ENCODE measurements around the gene TBXT.

The TBXT gene

DNA sequence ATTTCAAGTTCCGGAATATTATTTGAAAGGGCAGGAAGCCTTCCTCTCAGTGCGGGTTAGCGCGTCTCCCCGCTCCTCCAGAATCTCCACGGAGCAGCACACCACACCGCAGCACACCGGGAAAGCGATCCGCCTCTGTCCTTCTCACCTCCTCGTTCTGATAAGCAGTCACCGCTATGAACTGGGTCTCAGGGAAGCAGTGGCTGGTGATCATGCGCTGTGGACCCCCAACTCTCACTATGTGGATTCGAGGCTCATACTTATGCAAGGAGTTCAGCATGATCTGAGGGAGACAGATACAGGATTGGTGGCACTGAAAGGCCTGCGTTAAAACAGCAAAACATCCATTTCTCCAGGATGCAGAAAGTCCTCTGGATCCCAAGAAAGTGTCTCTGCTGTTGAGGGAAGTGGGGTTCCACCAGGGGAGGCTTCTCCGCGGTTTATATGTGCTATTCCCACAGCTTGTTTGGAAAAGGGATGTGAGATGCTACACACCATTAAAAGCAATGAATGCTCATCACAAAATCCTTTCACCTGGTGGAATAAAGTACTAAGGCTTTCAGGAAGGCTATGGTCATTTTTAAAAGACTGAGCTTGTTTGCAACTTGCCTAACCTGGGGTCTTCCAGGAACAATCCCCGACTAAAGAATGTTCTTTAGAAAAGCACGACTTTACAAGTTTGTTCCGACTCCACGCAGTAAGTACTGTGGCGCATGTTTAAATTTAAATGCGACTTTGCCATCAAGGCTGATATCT lies 1.9 kb downstream of the TBXT start:
- in situ Hi-C loops (cut with HindIII; ENCODE audit: low sequenced_read_pairs) = no loop called here
- DNase-seq (ENCODE audit: low read depth) = no peak
- TF ChIP-seq, protein P1, sequence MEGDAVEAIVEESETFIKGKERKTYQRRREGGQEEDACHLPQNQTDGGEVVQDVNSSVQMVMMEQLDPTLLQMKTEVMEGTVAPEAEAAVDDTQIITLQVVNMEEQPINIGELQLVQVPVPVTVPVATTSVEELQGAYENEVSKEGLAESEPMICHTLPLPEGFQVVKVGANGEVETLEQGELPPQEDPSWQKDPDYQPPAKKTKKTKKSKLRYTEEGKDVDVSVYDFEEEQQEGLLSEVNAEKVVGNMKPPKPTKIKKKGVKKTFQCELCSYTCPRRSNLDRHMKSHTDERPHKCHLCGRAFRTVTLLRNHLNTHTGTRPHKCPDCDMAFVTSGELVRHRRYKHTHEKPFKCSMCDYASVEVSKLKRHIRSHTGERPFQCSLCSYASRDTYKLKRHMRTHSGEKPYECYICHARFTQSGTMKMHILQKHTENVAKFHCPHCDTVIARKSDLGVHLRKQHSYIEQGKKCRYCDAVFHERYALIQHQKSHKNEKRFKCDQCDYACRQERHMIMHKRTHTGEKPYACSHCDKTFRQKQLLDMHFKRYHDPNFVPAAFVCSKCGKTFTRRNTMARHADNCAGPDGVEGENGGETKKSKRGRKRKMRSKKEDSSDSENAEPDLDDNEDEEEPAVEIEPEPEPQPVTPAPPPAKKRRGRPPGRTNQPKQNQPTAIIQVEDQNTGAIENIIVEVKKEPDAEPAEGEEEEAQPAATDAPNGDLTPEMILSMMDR (IDR thresholded peaks at IDR 0.05; ENCODE audit: low read depth, low read length, missing control alignments) = no peak
- H3K4me3 ChIP-seq (ENCODE audit: low read depth, low read length) = no peak overlapping the region

DNA sequence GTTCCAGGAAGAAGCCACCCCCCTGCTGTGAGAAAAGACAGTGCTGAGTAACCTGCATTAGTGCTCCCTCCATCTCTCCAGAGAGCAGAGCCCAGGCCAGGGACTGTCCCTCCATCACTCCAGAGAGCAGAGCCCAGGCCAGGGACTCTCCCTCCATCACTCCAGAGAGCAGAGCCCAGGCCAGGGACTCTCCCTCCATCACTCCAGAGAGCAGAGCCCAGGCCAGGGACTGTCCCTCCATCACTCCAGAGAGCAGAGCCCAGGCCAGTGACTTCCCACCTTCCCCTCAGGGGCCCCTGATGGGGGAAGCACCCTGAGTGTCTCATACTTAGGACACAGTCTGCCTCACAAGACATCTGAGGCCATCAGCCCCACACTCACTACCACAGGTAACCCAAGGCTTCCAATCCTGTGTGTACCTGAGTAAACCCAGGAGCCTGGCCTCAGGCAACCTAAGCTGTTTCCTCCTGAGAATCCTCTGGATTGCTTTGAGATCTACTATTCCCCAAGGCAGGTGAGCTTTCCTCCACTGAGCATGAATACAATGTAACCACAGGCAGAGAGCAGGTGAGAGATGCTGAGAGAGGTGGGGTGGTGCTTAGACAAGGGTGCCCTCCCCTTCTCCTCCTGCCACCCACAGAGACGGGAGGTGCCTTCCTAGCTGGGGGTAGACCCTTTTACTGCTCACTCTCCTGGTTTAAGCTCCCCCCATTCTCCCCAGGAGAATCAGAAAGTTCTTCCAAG lies 4.9 kb downstream of the TBXT start:
- DNase-seq (ENCODE audit: low read depth) = no peak

DNA sequence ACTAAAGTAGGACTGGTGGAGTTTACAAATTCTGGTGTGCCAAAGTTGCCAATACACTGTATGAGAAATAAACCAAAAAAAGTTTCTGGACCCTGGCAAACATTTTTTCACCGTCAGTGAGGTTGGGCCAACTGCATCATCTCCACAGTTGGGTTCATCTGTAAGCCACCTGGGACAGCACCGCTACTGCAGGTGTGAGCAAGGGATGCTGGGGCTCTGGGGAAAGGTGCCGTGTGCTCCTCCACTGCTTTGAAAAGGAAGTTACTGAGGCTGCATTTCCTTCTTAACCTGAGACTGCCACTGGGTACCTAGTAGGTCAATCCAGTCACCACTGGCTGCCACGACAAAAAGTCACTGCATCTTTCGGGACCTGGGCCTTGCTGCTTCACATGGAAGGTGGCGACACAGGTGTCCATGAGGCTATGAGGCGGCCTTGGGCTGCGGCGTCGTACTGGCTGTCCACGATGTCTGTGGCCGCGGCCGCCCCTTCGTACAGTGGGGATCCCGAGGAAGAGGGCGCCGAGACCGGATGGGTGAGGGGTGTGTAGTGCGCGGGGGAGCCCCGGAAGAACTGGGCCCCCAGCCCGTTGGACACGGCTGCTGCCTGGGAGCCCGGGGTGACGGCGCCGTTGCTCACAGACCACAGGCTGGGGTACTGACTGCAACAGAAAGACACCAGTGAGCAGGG lies 9.6 kb downstream of the TBXT start:
- DNase-seq (ENCODE audit: low read depth) = no peak
- TF ChIP-seq, protein P1 (IDR thresholded peaks at IDR 0.05; ENCODE audit: low read depth, low read length, missing control alignments) = no peak
- in situ Hi-C loops (cut with HindIII; ENCODE audit: low sequenced_read_pairs) = no loop called here
- H3K4me3 ChIP-seq (ENCODE audit: low read depth, low read length) = no peak overlapping the region

More for the DNA sequence above, 4.9 kb downstream of the TBXT start:
- H3K4me3 ChIP-seq (ENCODE audit: low read depth, low read length) = no peak overlapping the region
- TF ChIP-seq, protein P1 (IDR thresholded peaks at IDR 0.05; ENCODE audit: low read depth, low read length, missing control alignments) = no peak
- in situ Hi-C loops (cut with HindIII; ENCODE audit: low sequenced_read_pairs) = no loop called here

DNA sequence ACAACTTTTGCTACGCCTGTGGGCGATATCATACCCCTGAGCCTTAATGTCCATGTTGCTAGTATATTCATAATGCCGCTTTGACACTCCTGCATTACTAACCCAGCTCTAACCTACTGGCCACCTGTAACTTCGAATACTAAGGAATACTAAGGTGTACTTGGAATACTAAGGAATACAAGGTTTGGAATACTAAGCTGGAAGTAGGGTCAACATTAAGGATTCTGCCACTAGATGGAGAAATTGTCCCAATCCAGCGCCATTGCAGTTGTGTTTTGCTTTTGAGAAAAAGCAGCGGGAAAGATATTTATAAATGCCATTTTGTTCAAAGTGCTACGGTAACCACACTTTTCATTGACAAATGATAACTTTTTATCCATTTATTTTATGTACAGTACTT lies 10.7 kb downstream of the TBXT start:
- no peak for DNase-seq (ENCODE audit: low read depth)
- TF ChIP-seq, protein P1 (IDR thresholded peaks at IDR 0.05; ENCODE audit: low read depth, low read length, missing control alignments) = peak; percentile 47
- in situ Hi-C loops (cut with HindIII; ENCODE audit: low sequenced_read_pairs) = no loop called here
- no peak overlapping the region for H3K4me3 ChIP-seq (ENCODE audit: low read depth, low read length)

DNA sequence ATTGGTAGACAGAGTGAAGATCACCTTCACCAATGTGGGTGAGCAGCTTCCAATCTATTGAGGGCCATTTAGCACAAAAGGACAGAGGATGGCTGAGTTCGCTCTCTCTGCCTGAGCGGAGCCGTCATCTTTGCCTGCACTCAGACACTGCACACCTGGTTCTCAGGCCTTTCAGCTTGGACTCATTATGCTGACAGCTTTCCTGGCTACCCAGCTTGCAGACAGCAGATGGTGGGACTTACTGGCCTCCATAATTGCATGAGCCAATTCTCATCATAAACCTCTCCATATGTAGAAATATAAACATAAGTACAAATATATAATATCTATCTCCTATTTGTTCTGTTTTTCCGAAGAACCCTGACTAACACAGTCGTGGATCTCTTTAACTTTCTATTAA lies 13.7 kb downstream of the TBXT start:
- no peak for DNase-seq (ENCODE audit: low read depth)
- in situ Hi-C loops (cut with HindIII; ENCODE audit: low sequenced_read_pairs) = no loop called here
- no peak overlapping the region for H3K4me3 ChIP-seq (ENCODE audit: low read depth, low read length)
- TF ChIP-seq, protein P1 (IDR thresholded peaks at IDR 0.05; ENCODE audit: low read depth, low read length, missing control alignments) = no peak

DNA sequence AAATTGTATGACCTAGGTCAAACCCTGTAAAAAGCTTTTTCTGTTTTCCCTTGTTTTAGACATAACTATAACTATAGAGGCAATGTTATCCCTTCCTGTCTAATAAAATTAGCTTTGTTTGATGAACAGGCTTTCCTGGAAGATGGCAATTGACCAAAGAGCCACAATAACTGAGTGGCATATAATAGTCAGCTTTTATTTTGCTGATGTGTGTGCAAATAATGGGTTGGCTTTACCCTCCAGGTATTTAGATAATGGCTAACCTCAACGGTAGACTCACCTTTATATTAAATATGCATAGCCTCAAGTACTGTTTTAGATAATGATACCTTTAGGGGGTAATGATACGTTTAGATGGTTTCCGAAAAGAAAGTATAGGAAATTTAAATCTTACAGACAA lies 15.0 kb downstream of the TBXT start:
- H3K4me3 ChIP-seq (ENCODE audit: low read depth, low read length) = no peak overlapping the region
- TF ChIP-seq, protein P1 (IDR thresholded peaks at IDR 0.05; ENCODE audit: low read depth, low read length, missing control alignments) = no peak
- no peak for DNase-seq (ENCODE audit: low read depth)
- in situ Hi-C loops (cut with HindIII; ENCODE audit: low sequenced_read_pairs) = no loop called here

All from astrocyte of the cerebellum (primary cell).